ENCODE data around the gene CBX7.
A peak's percentile ranks its signal among the peaks of the same experiment; 100 is the strongest.

CBX7 gene

GRCh38 chr22:39152511-39153219 lies at the start of gene CBX7:
CBX7 (minus strand) TSS chr22:39152680; CDS start chr22:39152444, 236 bp downstream.
- peak; percentile 96 for DNase-seq

- DNase-seq: no peak
Observed at GRCh38 chr22:39197578-39197977, 45.1 kb upstream of the CBX7 start.

GRCh38 chr22:39194098-39194497 lies 41.6 kb upstream of the CBX7 start:
- DNase-seq: no peak

- no peak for DNase-seq
Observed at GRCh38 chr22:39188809-39189208, 36.3 kb upstream of the CBX7 start.

GRCh38 chr22:39185601-39186012 lies 33.1 kb upstream of the CBX7 start:
- DNase-seq: no peak

GRCh38 chr22:39184586-39185577 lies 32.4 kb upstream of the CBX7 start:
- no peak for DNase-seq

- DNase-seq: no peak
Observed at GRCh38 chr22:39183991-39184585, 31.6 kb upstream of the CBX7 start.

GRCh38 chr22:39182478-39183030 lies 30.1 kb upstream of the CBX7 start:
- no peak for DNase-seq

GRCh38 chr22:39181778-39182177 lies 29.3 kb upstream of the CBX7 start:
- no peak for DNase-seq

GRCh38 chr22:39181356-39181755 lies 28.9 kb upstream of the CBX7 start:
- no peak for DNase-seq

GRCh38 chr22:39179841-39180335 lies 27.4 kb upstream of the CBX7 start:
- DNase-seq: no peak

GRCh38 chr22:39179401-39179827 lies 26.9 kb upstream of the CBX7 start:
- no peak for DNase-seq

GRCh38 chr22:39178206-39179111 lies 26.0 kb upstream of the CBX7 start:
- no peak for DNase-seq

- DNase-seq: no peak
Observed at GRCh38 chr22:39177791-39178190, 25.3 kb upstream of the CBX7 start.

GRCh38 chr22:39177456-39177775 lies 24.9 kb upstream of the CBX7 start:
- DNase-seq: no peak

- DNase-seq: no peak
Observed at GRCh38 chr22:39176714-39177455, 24.4 kb upstream of the CBX7 start.

- DNase-seq: no peak
Observed at GRCh38 chr22:39176143-39176713, 23.7 kb upstream of the CBX7 start.

GRCh38 chr22:39175353-39176142 lies 23.1 kb upstream of the CBX7 start:
- no peak for DNase-seq

GRCh38 chr22:39174498-39175352 lies 22.2 kb upstream of the CBX7 start:
- DNase-seq: peak; percentile 33
